Stomach (tissue), 9 donors: ENCODE data around the gene RPS6KA2. TPM values are rescaled to one million over a fixed set of nuclear protein-coding genes. Genes with fewer than 3 reads are reported as not detected.

ENCODE experiments used
- DNase-seq, 2 donors: peaks; one replicate each; pipeline versions ENCODE4 v3.0.0 to v3.0.0-alpha.2; 2013 to 2019
- H3K27ac ChIP-seq, 5 donors: fragments of 200-600 bp in 4 of 5; sonication (generic) in 4 of 5; one replicate each; pipeline ENCODE4 v1.5.1; 2013 to 2019; ENCODE audit warnings: mild to moderate bottlenecking in 1 of 5, moderate library complexity in 1 of 5
- H3K27me3 ChIP-seq, 3 donors: fragments of 200-600 bp; sonication (generic); one replicate each; pipeline ENCODE4 v1.5.1; 2017 to 2019; ENCODE audit warnings: mixed run types in 1 of 3
- H3K36me3 ChIP-seq, 4 donors: fragments of 200-600 bp; sonication (generic); 1 replicate in 3 of 4; 2 replicates in 1 of 4; pipeline ENCODE4 v1.5.1; 2016 to 2019
- H3K4me1 ChIP-seq, 4 donors: fragments of 200-600 bp; sonication (generic); one replicate each; pipeline ENCODE4 v1.5.1; 2016 to 2019
- H3K4me3 ChIP-seq, 4 donors: fragments of 200-600 bp; sonication (generic) in 3 of 4; one replicate each; pipeline ENCODE4 v1.5.1; 2016 to 2019; ENCODE audit warnings: mild to moderate bottlenecking in 1 of 4
- H3K9me3 ChIP-seq, 4 donors: fragments of 200-600 bp; sonication (generic); one replicate each; pipeline ENCODE4 v1.5.1; 2016 to 2019
- EP300 ChIP-seq: sonication (generic); formaldehyde crosslinking; IDR thresholded peaks from one replicate; pipeline ENCODE4 v1.6.1; 2017; ENCODE audit warnings: antibody characterized with exemption
- POLR2A ChIP-seq, 4 donors: fragments of 450-650 bp; IDR thresholded peaks; one replicate each; pipeline ENCODE4 v1.6.1; 2016; ENCODE audit warnings: antibody characterized with exemption in 4 of 4, control low read depth in 2 of 4, mild to moderate bottlenecking in 1 of 4, moderate library complexity in 1 of 4
- POLR2AphosphoS5 ChIP-seq, 3 donors: sonication (generic); formaldehyde crosslinking; IDR thresholded peaks; one replicate each; pipeline ENCODE4 v1.6.1; 2016; ENCODE audit warnings: antibody characterized with exemption in 3 of 3
- WGBS, 5 donors: extraction: QIAGEN DNeasy Blood & Tissue Kit in 3 of 5; methylation state at CpG; one replicate each; pipeline versions ENCODE4 v1.1.5 to v1.1.7; 2013 to 2018; 5-methylcytosine and 5-hydroxymethylcytosine counted together
- intact Hi-C: fragments of 100-400 bp; cut with DNase I; formaldehyde crosslinking; loops from one replicate; pipeline ENCODE4 v1.15.1; 2023; ENCODE audit warnings: low total_unique reads
- polyA plus RNA-seq, 3 donors: library from polyadenylated mRNA; stranded (reverse); fragments of 200-250 nt; gene quantifications; one replicate each; pipeline ENCODE4 v1.2.3, GENCODE V29; 2013
- total RNA-seq, 5 donors: library from RNA; depleted of rRNA; stranded (reverse); fragments of >200 nt; gene quantifications; one replicate each; pipeline versions ENCODE4 v1.1.0 to v1.2.3, GENCODE V29; 2014 to 2016
- TF ChIP-seq, protein P1 (sequence below), 7 experiments: fragments of 450-650 bp in 4 of 7; fragments of 200-600 bp in 3 of 7; sonication (generic) in 3 of 7; IDR thresholded peaks; one replicate each; pipeline ENCODE4 v1.5.1; 2016 to 2019; ENCODE audit warnings: antibody characterized with exemption in 7 of 7, control low read depth in 2 of 7, mild to moderate bottlenecking in 1 of 7
- donor health status: healthy with polysubstance abuse.
- donor health status: Bipolar disorder and iron deficiency.
- donor health status: healthy.

Gene RPS6KA2
- total and polyA plus RNA-seq, 8 donors = 10.9 to 150 (median 68.0) TPM

- no peaks in the 10 kb centered on the region for H3K9me3 ChIP-seq
- TF ChIP-seq, protein P1, sequence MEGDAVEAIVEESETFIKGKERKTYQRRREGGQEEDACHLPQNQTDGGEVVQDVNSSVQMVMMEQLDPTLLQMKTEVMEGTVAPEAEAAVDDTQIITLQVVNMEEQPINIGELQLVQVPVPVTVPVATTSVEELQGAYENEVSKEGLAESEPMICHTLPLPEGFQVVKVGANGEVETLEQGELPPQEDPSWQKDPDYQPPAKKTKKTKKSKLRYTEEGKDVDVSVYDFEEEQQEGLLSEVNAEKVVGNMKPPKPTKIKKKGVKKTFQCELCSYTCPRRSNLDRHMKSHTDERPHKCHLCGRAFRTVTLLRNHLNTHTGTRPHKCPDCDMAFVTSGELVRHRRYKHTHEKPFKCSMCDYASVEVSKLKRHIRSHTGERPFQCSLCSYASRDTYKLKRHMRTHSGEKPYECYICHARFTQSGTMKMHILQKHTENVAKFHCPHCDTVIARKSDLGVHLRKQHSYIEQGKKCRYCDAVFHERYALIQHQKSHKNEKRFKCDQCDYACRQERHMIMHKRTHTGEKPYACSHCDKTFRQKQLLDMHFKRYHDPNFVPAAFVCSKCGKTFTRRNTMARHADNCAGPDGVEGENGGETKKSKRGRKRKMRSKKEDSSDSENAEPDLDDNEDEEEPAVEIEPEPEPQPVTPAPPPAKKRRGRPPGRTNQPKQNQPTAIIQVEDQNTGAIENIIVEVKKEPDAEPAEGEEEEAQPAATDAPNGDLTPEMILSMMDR (IDR thresholded peaks at IDR 0.05) = no peak
- TF ChIP-seq EP300 (no peak), POLR2A (IDR thresholded peaks at IDR 0.05) (no peak), POLR2AphosphoS5 (IDR thresholded peaks at IDR 0.05) (no peak)
- no peak overlapping the region for H3K4me3 ChIP-seq
- WGBS, 5 donors = 84 to 89% (median 88%) methylated on average over 17 of the region's 17 CpGs
- H3K27ac ChIP-seq = no peak overlapping the region
- DNase-seq = no peak
- H3K27me3 ChIP-seq = no peaks in the 10 kb centered on the region
- peaks cover 0 to 29% (median 17%) of the 10 kb centered on the region in 4 donors for H3K4me1 ChIP-seq
- H3K36me3 ChIP-seq = peaks cover 8 to 54% (median 46%) of the 10 kb centered on the region in 4 donors
- intact Hi-C loops = no loop called here
Observed at GRCh38 chr6:166538297-166539010, 88.6 kb downstream of the RPS6KA2 start.

GRCh38 chr6:166534658-166535406, 92.2 kb downstream of the RPS6KA2 start:
- H3K27me3 ChIP-seq = no peaks in the 10 kb centered on the region
- 93 to 95% (median 94%) methylated on average over 17 of the region's 17 CpGs for WGBS, 5 donors
- intact Hi-C loops = no loop called here

GRCh38 chr6:166533205-166533824, 93.7 kb downstream of the RPS6KA2 start:
- no peak for TF ChIP-seq POLR2A (IDR thresholded peaks at IDR 0.05)
- TF ChIP-seq, protein P1 (IDR thresholded peaks at IDR 0.05) = no peak
- H3K4me1 ChIP-seq = no peaks in the 10 kb centered on the region
- H3K36me3 ChIP-seq = peaks cover 27 to 88% (median 78%) of the 10 kb centered on the region in 4 donors
- H3K27ac ChIP-seq = no peak overlapping the region
- no peak overlapping the region for H3K4me3 ChIP-seq
- no peaks in the 10 kb centered on the region for H3K27me3 ChIP-seq
- no peak for DNase-seq
- intact Hi-C loops = no loop called here
- WGBS, 5 donors = 89 to 95% (median 92%) methylated on average over 13 to 15 of the region's 15 CpGs
- peaks cover 0 to 3% (median 0%) of the 10 kb centered on the region in 4 donors for H3K9me3 ChIP-seq

More at GRCh38 chr6:166534658-166535406, 92.2 kb downstream of the RPS6KA2 start:
- TF ChIP-seq POLR2A (IDR thresholded peaks at IDR 0.05) = no peak
- TF ChIP-seq, protein P1 (IDR thresholded peaks at IDR 0.05) = no peak
- TF ChIP-seq EP300 = no peak
- no peak for TF ChIP-seq POLR2AphosphoS5 (IDR thresholded peaks at IDR 0.05)
- H3K27ac ChIP-seq = no peak overlapping the region
- peaks cover 27 to 88% (median 79%) of the 10 kb centered on the region in 4 donors for H3K36me3 ChIP-seq
- H3K4me1 ChIP-seq = peaks cover 0 to 3% (median 0%) of the 10 kb centered on the region in 4 donors
- no peak for DNase-seq
- no peaks in the 10 kb centered on the region for H3K9me3 ChIP-seq
- no peak overlapping the region for H3K4me3 ChIP-seq

GRCh38 chr6:166532302-166532701, 94.7 kb downstream of the RPS6KA2 start:
- no peaks in the 10 kb centered on the region for H3K27me3 ChIP-seq
- intact Hi-C loops = no loop called here
- H3K36me3 ChIP-seq = peaks cover 27 to 78% (median 70%) of the 10 kb centered on the region in 4 donors
- WGBS, 5 donors = 85 to 92% (median 91%) methylated on average over 8 to 12 of the region's 12 CpGs
- DNase-seq = no peak
- H3K4me3 ChIP-seq = no peak overlapping the region
- H3K9me3 ChIP-seq = peaks cover 0 to 3% (median 0%) of the 10 kb centered on the region in 4 donors
- no peak overlapping the region for H3K27ac ChIP-seq
- no peak for TF ChIP-seq EP300
- TF ChIP-seq POLR2AphosphoS5 (IDR thresholded peaks at IDR 0.05) = no peak
- no peak for TF ChIP-seq POLR2A (IDR thresholded peaks at IDR 0.05)
- TF ChIP-seq, protein P1 (IDR thresholded peaks at IDR 0.05) = no peak
- H3K4me1 ChIP-seq = peaks cover 0 to 1% (median 0%) of the 10 kb centered on the region in 4 donors
